ENCODE measurements around the gene KRT39. TPM values are rescaled to one million over a fixed set of nuclear protein-coding genes. Genes with fewer than 3 reads are reported as not detected.

Gene KRT39
- total and polyA plus RNA-seq, 8 donors, result not detected

DNA sequence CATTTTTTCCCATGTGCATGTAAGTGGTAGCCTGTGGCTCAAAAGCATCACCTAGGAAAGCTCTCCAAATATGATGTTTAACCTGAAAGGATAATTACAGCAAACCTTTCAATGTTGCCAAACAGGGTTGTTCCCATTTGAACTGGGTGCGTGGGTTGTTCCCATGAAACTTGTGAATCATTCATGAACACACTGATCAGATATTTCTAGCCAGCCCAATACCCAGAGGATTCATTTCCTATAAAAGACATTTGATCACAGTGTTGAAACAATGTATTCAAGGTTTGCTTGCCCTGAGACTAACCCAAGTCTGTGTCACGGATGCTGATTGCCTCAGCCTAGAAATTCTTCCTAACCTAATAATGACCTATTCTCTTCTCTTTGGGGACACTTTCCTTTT is 12.9 kb downstream of the KRT39 start:
- TF ChIP-seq POLR2AphosphoS5 (IDR thresholded peaks at IDR 0.05) (no peak), EP300 (IDR thresholded peaks at IDR 0.05) (no peak), POLR2A (IDR thresholded peaks at IDR 0.05) (no peak)
- TF ChIP-seq, protein P1, sequence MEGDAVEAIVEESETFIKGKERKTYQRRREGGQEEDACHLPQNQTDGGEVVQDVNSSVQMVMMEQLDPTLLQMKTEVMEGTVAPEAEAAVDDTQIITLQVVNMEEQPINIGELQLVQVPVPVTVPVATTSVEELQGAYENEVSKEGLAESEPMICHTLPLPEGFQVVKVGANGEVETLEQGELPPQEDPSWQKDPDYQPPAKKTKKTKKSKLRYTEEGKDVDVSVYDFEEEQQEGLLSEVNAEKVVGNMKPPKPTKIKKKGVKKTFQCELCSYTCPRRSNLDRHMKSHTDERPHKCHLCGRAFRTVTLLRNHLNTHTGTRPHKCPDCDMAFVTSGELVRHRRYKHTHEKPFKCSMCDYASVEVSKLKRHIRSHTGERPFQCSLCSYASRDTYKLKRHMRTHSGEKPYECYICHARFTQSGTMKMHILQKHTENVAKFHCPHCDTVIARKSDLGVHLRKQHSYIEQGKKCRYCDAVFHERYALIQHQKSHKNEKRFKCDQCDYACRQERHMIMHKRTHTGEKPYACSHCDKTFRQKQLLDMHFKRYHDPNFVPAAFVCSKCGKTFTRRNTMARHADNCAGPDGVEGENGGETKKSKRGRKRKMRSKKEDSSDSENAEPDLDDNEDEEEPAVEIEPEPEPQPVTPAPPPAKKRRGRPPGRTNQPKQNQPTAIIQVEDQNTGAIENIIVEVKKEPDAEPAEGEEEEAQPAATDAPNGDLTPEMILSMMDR (IDR thresholded peaks at IDR 0.05), result no peak
- peaks cover 0 to 10% (median 2%) of the 10 kb centered on the region in 4 donors for H3K4me1 ChIP-seq

DNA sequence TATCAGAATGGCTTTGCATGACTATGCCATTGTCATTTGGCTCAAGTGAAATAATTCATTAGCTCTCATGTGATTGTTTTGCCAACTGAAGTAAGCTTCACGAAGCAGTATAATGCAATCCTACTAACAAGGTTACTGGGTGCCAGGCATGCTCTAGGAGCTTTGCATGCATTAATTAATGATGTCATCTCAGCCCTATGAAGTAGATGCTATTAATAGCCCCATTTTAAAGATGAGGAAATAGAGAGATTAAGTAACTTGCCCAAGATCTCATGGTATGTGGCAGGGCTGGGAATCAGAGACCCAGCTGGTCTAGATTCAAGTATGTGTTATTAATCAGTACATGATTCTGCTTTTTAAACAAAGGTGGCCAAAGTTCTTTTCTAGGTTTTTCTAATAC is 14.1 kb downstream of the KRT39 start:
- Histone ChIP-seq H3K4me3 (no peak overlapping the region), H3K27me3 (peaks cover 0 to 20% (median 6%) of the 10 kb centered on the region in 3 donors), H3K9me3 (no peaks in the 10 kb centered on the region), H3K27ac (no peak overlapping the region), H3K36me3 (no peaks in the 10 kb centered on the region), H3K4me1 (peaks cover 0 to 10% (median 2%) of the 10 kb centered on the region in 4 donors)
- WGBS, 5 donors, result 42 to 79% (median 61%) methylated on average over 1 of the region's 1 CpG
- intact Hi-C loops (cut with DNase I; ENCODE audit: low total_unique reads), result no loop called here
- no peak for DNase-seq
- no peak for TF ChIP-seq POLR2AphosphoS5 (IDR thresholded peaks at IDR 0.05)
- TF ChIP-seq, protein P1 (IDR thresholded peaks at IDR 0.05), result no peak
- TF ChIP-seq EP300 (IDR thresholded peaks at IDR 0.05), result no peak
- TF ChIP-seq POLR2A (IDR thresholded peaks at IDR 0.05), result no peak

More for the DNA sequence above, 12.9 kb downstream of the KRT39 start:
- Histone ChIP-seq H3K27ac (no peak overlapping the region), H3K4me3 (no peak overlapping the region), H3K36me3 (no peaks in the 10 kb centered on the region), H3K9me3 (no peaks in the 10 kb centered on the region), H3K27me3 (peaks cover 0 to 7% (median 6%) of the 10 kb centered on the region in 3 donors)
- DNase-seq, result no peak
- intact Hi-C loops (cut with DNase I; ENCODE audit: low total_unique reads), result no loop called here
- 77 to 89% (median 87%) methylated on average over 2 of the region's 2 CpGs for WGBS, 5 donors

DNA sequence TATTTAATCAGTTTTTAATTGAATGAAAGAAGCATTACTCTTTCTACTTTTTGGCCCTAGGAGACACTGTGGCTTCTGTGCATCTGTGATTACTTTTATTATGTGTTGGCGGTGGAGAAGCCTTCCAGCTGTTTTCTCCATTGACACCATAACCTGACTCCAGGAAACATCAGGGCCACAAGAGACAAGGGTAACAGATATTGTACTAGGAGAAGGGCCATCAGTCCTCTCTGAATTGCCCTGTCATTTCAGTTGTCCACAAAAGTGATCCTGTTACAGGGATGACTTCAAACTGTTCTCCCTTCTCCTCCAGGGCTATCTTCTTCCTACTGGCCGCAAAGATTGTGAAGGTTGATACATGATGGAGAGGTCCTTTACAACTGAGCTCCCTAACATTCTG is 14.6 kb downstream of the KRT39 start:
- Histone ChIP-seq H3K36me3 (no peaks in the 10 kb centered on the region), H3K27ac (no peak overlapping the region), H3K4me3 (no peak overlapping the region), H3K4me1 (peaks cover 0 to 10% (median 2%) of the 10 kb centered on the region in 4 donors), H3K9me3 (no peaks in the 10 kb centered on the region), H3K27me3 (peaks cover 0 to 22% (median 6%) of the 10 kb centered on the region in 3 donors)
- 83 to 96% (median 94%) methylated on average over 2 of the region's 2 CpGs for WGBS, 5 donors
- intact Hi-C loops (cut with DNase I; ENCODE audit: low total_unique reads), result no loop called here
- no peak for TF ChIP-seq POLR2AphosphoS5 (IDR thresholded peaks at IDR 0.05)
- TF ChIP-seq, protein P1 (IDR thresholded peaks at IDR 0.05), result no peak
- TF ChIP-seq EP300 (IDR thresholded peaks at IDR 0.05), result no peak
- TF ChIP-seq POLR2A (IDR thresholded peaks at IDR 0.05), result no peak
- DNase-seq, result no peak

DNA sequence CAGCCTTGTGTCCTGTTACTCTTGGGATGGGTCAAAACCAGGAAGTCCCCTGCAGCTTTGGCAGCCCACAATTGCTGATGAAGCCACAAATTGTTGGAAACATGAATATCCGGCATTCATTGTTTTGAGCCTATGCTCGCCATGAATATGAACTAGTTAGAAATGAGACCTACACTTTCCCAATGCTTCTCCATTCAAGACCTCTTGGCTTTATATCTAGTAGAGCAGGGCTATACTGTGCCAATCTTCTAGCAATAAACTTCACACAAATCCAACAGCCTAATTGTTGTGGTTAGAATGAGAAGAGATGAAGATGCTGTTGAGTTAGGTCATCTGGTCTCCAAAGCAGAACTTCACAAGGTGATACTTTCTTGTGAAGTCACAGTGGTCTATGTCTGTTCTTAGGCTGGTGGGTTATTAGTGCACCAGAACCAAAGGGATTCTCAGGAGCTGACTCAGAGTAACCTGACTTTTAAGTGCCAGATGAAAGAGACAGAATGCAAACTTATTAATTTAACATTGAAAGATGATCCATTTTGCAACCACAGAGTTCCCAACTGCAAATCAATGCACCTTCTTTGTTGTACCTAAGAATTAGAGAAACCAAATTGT is 15.6 kb downstream of the KRT39 start:
- no peak for DNase-seq
- no peak for TF ChIP-seq POLR2A (IDR thresholded peaks at IDR 0.05)
- no peak for TF ChIP-seq EP300 (IDR thresholded peaks at IDR 0.05)
- TF ChIP-seq POLR2AphosphoS5 (IDR thresholded peaks at IDR 0.05), result no peak
- TF ChIP-seq, protein P1 (IDR thresholded peaks at IDR 0.05), result no peak
- H3K9me3 ChIP-seq, result no peaks in the 10 kb centered on the region

More for the DNA sequence above, 15.6 kb downstream of the KRT39 start:
- no peak overlapping the region for H3K27ac ChIP-seq
- H3K4me1 ChIP-seq, result peaks cover 0 to 10% (median 2%) of the 10 kb centered on the region in 4 donors
- H3K4me3 ChIP-seq, result no peak overlapping the region
- H3K27me3 ChIP-seq, result peaks cover 0 to 29% (median 6%) of the 10 kb centered on the region in 3 donors
- WGBS, 5 donors, result 95 to 100% (median 98%) methylated on average over 2 of the region's 2 CpGs
- intact Hi-C loops (cut with DNase I; ENCODE audit: low total_unique reads), result no loop called here
- H3K36me3 ChIP-seq, result no peaks in the 10 kb centered on the region
